ENCODE measurements around the gene ERBB3. TPM values are rescaled to one million over a fixed set of nuclear protein-coding genes. Genes with fewer than 3 reads are reported as not detected.
A peak's percentile ranks its signal among the peaks of the same experiment; 100 is the strongest.

ERBB3 gene
- total RNA-seq, 4 donors from 2014 or later, result 177 to 209 (median 202) TPM

DNA sequence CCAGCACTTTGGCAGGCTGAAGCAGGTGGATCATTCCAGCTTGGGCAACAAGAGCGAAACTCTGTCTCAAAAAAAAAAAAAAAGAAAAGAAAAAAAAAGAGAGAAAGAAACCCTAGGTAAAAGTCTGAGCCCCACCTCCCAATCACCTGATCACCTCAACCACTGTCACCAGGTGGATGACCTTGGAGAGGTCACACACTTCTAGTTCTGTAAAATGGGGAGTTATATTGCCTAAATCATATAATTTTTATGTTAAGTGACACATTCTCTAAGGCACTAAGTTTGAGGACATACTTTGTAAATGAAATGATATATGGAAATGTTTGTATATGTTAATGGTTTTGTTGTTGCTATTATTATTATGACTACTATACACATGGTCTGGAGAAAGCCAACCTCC lies 1.5 kb upstream of the ERBB3 start:
- no peak overlapping the region for H3K4me3 ChIP-seq (ENCODE audit: low read depth, poor library complexity, severe bottlenecking)

DNA sequence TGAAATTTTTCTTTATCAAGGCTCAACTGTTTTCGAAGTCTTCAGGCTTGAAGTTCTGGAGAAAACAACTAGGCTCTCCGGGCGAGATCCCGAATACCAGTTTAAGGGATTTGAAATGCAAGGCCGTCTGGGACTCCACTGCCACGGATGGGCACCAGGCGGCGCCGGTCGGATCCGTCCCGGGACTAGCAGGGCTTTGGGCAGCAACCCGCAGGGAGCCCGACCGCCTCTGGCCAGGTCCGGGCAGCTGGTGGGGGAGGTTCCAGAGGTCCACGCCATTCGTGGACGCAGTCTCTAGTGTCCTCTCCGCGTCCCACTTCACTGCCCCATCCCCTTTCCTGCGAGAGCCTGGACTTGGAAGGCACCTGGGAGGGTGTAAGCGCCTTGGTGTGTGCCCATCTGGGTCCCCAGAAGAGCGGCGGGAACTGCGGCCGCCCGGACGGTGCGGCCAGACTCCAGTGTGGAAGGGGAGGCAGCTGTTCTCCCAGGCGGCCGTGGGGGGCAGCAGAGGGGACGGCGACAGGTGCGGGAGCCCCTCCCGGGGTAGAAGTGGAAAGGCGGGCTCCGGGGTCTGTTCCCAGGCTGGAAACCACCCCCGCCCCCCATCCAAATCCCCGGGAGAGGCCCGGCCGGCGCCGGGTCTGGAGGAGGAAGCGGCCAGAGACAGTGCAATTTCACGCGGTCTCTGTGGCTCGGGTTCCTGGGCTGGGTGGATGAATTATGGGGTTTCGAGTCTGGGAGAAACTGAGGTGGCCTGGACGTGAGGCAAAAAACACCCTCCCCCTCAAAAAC lies 838 bp upstream of the ERBB3 start:
- TF ChIP-seq, protein P1, sequence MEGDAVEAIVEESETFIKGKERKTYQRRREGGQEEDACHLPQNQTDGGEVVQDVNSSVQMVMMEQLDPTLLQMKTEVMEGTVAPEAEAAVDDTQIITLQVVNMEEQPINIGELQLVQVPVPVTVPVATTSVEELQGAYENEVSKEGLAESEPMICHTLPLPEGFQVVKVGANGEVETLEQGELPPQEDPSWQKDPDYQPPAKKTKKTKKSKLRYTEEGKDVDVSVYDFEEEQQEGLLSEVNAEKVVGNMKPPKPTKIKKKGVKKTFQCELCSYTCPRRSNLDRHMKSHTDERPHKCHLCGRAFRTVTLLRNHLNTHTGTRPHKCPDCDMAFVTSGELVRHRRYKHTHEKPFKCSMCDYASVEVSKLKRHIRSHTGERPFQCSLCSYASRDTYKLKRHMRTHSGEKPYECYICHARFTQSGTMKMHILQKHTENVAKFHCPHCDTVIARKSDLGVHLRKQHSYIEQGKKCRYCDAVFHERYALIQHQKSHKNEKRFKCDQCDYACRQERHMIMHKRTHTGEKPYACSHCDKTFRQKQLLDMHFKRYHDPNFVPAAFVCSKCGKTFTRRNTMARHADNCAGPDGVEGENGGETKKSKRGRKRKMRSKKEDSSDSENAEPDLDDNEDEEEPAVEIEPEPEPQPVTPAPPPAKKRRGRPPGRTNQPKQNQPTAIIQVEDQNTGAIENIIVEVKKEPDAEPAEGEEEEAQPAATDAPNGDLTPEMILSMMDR (IDR thresholded peaks at IDR 0.05), result peak in 1 of 3 donors; percentile 76
- no peak for TF ChIP-seq POLR2A (IDR thresholded peaks at IDR 0.05)
- peak; percentile 84 to 97 for DNase-seq (ENCODE audit: low spot score in 2 of 2)
- 1 to 2% methylated on average over 46 to 48 of the region's 50 CpGs for WGBS, 2 donors
- peak overlapping the region; percentile 50 for H3K4me3 ChIP-seq (ENCODE audit: low read depth, poor library complexity, severe bottlenecking)
- intact Hi-C loops (cut with DNase I; ENCODE audit: low total_unique reads), result no loop called here

More for the DNA sequence above, 1.5 kb upstream of the ERBB3 start:
- DNase-seq (ENCODE audit: low spot score in 2 of 2), result no peak
- no peak for TF ChIP-seq POLR2A (IDR thresholded peaks at IDR 0.05)
- WGBS, 2 donors, result 52 to 82% methylated on average over 1 of the region's 1 CpG
- intact Hi-C loops (cut with DNase I; ENCODE audit: low total_unique reads), result no loop called here

DNA sequence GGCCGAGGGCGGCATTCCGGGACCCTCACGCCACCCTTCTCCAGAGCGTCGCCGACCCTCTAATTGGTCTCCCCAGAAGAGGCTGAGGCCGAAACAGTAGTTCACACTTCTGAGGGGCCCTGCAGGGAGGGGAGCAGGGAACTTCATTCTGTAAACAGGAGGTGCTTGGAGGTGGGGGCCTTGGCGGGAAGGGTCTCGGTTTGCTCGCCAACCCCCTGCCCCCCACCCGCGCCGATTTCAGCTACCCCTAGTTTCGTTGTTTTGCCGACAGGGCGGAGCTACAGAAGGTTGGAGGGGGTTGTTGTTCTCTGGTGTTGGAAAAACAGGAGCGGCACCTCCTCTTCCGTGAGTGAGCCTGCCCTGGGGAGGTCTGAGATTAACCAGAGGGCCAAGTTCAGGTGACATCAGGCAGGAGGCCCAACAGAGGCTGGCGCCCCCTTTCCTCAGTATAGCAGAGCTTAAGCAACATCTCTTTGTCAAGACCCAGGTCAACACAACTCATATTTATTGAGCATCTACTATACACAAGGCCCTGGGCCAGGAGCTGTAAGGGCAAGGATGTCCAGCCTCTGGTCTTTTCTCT lies 682 bp downstream of the ERBB3 start:
- H3K4me3 ChIP-seq (ENCODE audit: low read depth, poor library complexity, severe bottlenecking), result peak overlapping the region; percentile 50
- TF ChIP-seq POLR2A (IDR thresholded peaks at IDR 0.05), result no peak
- TF ChIP-seq, protein P1 (IDR thresholded peaks at IDR 0.05), result no peak
- intact Hi-C loops (cut with DNase I; ENCODE audit: low total_unique reads), result no loop called here
- 15 to 18% methylated on average over 16 to 20 of the region's 20 CpGs for WGBS, 2 donors
- DNase-seq (ENCODE audit: low spot score in 2 of 2), result no peak

DNA sequence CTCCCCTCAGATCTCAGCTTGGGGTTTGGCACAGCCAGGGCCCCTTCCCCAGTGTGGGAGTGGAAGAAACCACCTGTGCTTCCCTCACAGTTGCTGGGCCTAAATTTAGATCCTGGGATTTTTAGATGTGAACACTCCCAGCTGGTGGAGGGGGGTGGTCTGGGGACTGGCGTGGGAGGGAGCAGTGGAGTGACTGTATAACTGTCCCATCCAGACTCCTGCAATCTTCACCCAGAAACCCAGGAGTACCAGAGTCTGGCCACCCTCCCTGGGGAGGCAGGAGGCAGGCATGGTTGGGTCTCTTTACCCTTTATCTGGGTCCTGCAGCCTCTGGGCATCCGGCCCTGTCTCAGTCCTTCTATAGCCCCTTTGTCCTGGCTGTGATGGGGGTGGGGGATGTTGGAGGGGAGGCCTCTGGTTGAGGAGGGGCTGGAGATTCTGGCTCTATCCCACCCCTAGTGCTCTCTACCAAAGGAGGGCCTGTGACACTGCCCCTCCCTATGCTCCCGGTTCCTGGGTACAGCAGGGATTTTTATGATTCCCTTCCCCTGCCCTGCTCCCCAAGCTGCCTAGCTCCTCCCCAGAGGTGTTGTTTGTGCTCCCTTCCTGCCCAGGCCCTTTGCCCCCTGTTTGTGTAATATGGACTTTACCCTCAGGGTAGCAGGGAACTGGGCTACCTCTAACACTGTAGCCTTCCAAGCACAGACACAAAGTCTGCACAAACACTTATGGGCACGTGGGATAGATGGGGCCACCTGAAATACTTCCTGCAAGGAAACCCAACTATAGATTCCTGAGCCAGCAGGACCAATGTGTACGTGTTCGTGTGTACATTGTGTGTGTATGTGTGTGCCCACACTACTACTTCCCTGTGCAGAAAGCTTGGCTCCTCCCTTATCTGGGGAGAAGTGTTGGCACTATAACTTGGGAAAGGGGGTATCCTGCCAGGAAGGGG lies 1.7 kb downstream of the ERBB3 start:
- peak overlapping the region; percentile 50 for H3K4me3 ChIP-seq (ENCODE audit: low read depth, poor library complexity, severe bottlenecking)
- intact Hi-C loops (cut with DNase I; ENCODE audit: low total_unique reads), result no loop called here
- TF ChIP-seq, protein P1 (IDR thresholded peaks at IDR 0.05), result peak in 1 of 3 donors; percentile 81
- no peak for TF ChIP-seq POLR2A (IDR thresholded peaks at IDR 0.05)
- 35 to 66% methylated on average over 6 of the region's 6 CpGs for WGBS, 2 donors
- no peak for DNase-seq (ENCODE audit: low spot score in 2 of 2)

DNA sequence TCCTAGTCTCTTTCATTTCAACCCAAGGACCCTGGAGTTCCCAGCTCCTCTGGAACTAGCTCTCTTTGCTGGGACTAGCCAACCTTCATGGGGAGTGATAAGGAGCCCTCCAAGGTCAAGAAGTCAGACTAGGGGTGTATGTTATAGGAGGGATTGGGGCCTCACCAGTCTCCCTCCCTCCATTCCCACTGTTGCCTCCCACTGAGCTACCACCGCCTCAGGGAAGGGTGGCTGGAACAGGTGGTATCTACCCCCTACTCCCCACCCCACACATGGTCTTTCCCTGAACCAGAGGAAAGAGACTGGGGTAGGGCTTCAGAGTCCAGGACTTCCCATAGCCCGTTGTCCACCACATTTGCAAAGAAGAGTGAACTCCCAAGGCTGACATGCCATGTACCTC lies 2.4 kb downstream of the ERBB3 start:
- no peak for DNase-seq (ENCODE audit: low spot score in 2 of 2)
- TF ChIP-seq, protein P1 (IDR thresholded peaks at IDR 0.05), result no peak
- no peak for TF ChIP-seq POLR2A (IDR thresholded peaks at IDR 0.05)
- intact Hi-C loops (cut with DNase I; ENCODE audit: low total_unique reads), result no loop called here
- WGBS, 2 donors, result 77 to 91% methylated on average over 2 of the region's 2 CpGs
- H3K4me3 ChIP-seq (ENCODE audit: low read depth, poor library complexity, severe bottlenecking), result no peak overlapping the region
